ENCODE measurements around the gene STAT1. TPM values are rescaled to one million over a fixed set of nuclear protein-coding genes. Genes with fewer than 3 reads are reported as not detected.

The STAT1 gene
- 36.4 TPM for total RNA-seq

DNA sequence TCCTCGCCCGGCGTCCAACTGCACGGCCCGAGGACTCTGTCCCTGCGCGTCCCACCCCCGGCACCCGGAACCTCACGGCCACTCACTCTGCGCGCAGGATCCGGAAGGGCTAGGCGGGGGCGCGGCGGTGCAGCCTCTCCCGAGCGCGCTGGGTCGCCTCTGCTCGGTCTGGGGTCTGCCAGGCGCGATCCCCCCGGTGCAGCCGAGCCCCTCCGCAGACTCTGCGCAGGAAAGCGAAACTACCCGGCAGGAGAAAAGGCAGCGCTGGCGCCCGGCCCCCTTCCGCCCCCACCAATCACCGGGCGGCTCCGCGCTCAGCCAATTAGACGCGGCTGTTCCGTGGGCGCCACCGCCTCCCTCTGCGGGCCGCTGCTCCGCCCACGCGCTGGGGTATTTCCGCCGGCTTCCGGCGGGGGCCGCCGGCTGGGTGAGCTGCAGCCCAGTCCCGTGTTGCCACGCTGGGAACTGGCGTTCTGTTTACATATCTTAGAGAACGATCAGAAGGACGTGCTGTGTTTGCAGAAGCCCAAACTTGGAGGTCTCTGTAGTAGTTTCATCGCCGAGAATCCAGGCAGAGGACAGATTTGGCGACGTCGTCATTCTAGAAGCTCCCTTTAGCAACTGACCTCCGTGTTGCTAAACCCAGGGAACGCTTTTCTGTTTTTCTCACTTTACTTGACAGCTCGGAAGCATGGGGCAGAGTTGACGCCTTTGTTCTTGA lies at the start of gene STAT1:
STAT1 (minus strand) TSS at position 240 of the 721 bp plus-strand sequence. CDS start 4,168 bp downstream, outside the sequence.

Other genes with a start within 250 kb of the STAT1 start
- 179 TPM for gene GLS, start 133.3 kb downstream of the STAT1 start, total RNA-seq
- 16.1 TPM for gene STAT4, start 136.8 kb upstream of the STAT1 start, total RNA-seq
- 90.0 TPM for gene MYO1B, start 231.2 kb upstream of the STAT1 start, total RNA-seq